HEK293 (cell line): ENCODE data around the gene FAM81A.

Experiments
- CTCF ChIA-PET: fragments of 350-600 bp; formaldehyde crosslinking; extraction: SDS; loops from one replicate; lab custom pipeline; 2021; ENCODE audit warnings: antibody characterized with exemption; lab: Yijun Ruan, JAX
- POLR2A ChIA-PET: fragments of 300-600 bp; formaldehyde crosslinking; extraction: SDS; loops from one replicate; lab custom pipeline; 2020; ENCODE audit warnings: antibody characterized with exemption, inconsistent platforms; lab: Yijun Ruan, JAX
- H3K27ac ChIP-seq: fragments of 200-500 bp; sonication (Bioruptor generic); 2 replicates; pipeline ENCODE4 v1.5.1; 2014; ENCODE audit warnings: low read depth, low read length, control low read depth, inconsistent platforms; ENCODE audit errors: extremely low read depth
- H3K36me3 ChIP-seq, 2 experiments: fragments of 200-500 bp in 1 of 2; sonication (Bioruptor generic) in 1 of 2; 1 replicate in 1 of 2; 2 replicates in 1 of 2; pipeline ENCODE4 v1.5.1; 2014 to 2017; ENCODE audit warnings: inconsistent platforms in 2 of 2, low read length in 2 of 2; ENCODE audit not compliant: control insufficient read depth in 2 of 2, insufficient read depth in 1 of 2
- H3K4me1 ChIP-seq: fragments of 200-500 bp; sonication (Bioruptor generic); 2 replicates; pipeline ENCODE4 v1.5.1; 2014; ENCODE audit warnings: mild to moderate bottlenecking, low read length, inconsistent platforms; ENCODE audit not compliant: control insufficient read depth, insufficient read depth
- H3K4me3 ChIP-seq: 2 replicates; pipeline ENCODE4 v1.5.1; 2011; ENCODE audit warnings: low read depth, mild to moderate bottlenecking, control low read depth, low read length, moderate library complexity
- H3K9me3 ChIP-seq: fragments of 200-500 bp; sonication (Bioruptor generic); 2 replicates; pipeline ENCODE4 v1.5.1; 2014; ENCODE audit warnings: low read depth, low read length, inconsistent platforms; ENCODE audit not compliant: control insufficient read depth, insufficient read depth
- KLF16 ChIP-seq: fragments of 450-650 bp; formaldehyde crosslinking; IDR thresholded peaks from 2 replicates; pipeline ENCODE4 v1.5.1; 2017; ENCODE audit warnings: missing biosample characterization, missing genetic modification characterization
- SCRT1 ChIP-seq: fragments of 450-650 bp; formaldehyde crosslinking; IDR thresholded peaks from 2 replicates; pipeline ENCODE4 v1.5.1; 2016; ENCODE audit warnings: missing biosample characterization, missing genetic modification characterization, borderline replicate concordance
- SP3 ChIP-seq: fragments of 450-650 bp; formaldehyde crosslinking; IDR thresholded peaks from 2 replicates; pipeline ENCODE4 v1.5.1; 2016; ENCODE audit warnings: missing biosample characterization, missing genetic modification characterization
- ZNF121 ChIP-seq: fragments of 450-650 bp; formaldehyde crosslinking; IDR thresholded peaks from 2 replicates; pipeline ENCODE4 v1.5.1; 2016; ENCODE audit warnings: missing biosample characterization, missing genetic modification characterization
- ZNF157 ChIP-seq: fragments of 450-650 bp; formaldehyde crosslinking; IDR thresholded peaks from 2 replicates; pipeline ENCODE4 v1.5.1; 2016; ENCODE audit warnings: missing biosample characterization, missing genetic modification characterization
- ZNF292 ChIP-seq: fragments of 450-650 bp; formaldehyde crosslinking; IDR thresholded peaks from 2 replicates; pipeline ENCODE4 v1.5.1; 2016; ENCODE audit warnings: low read depth, missing biosample characterization, missing genetic modification characterization, borderline replicate concordance
- ZNF311 ChIP-seq: fragments of 450-650 bp; formaldehyde crosslinking; IDR thresholded peaks from 2 replicates; pipeline ENCODE4 v1.5.1; 2017; ENCODE audit warnings: missing biosample characterization, missing genetic modification characterization, borderline replicate concordance
- ZNF394 ChIP-seq: fragments of 450-650 bp; formaldehyde crosslinking; IDR thresholded peaks from 2 replicates; pipeline ENCODE4 v1.5.1; 2016; ENCODE audit warnings: missing biosample characterization, missing genetic modification characterization, mild to moderate bottlenecking, moderate library complexity, borderline replicate concordance
- ZNF426 ChIP-seq: fragments of 450-650 bp; formaldehyde crosslinking; IDR thresholded peaks from 2 replicates; pipeline ENCODE4 v1.5.1; 2017; ENCODE audit warnings: missing biosample characterization, missing genetic modification characterization, mild to moderate bottlenecking, inconsistent platforms, moderate library complexity
- ZNF530 ChIP-seq: fragments of 450-650 bp; formaldehyde crosslinking; IDR thresholded peaks from 2 replicates; pipeline ENCODE4 v1.5.1; 2016; ENCODE audit warnings: low read depth, missing biosample characterization, missing genetic modification characterization
- ZNF596 ChIP-seq: fragments of 450-650 bp; IDR thresholded peaks from 2 replicates; pipeline ENCODE4 v1.5.0; 2018; ENCODE audit warnings: missing biosample characterization, mild to moderate bottlenecking, missing genetic modification characterization, moderate library complexity
- ZNF600 ChIP-seq: fragments of 450-650 bp; formaldehyde crosslinking; IDR thresholded peaks from 2 replicates; pipeline ENCODE4 v1.5.1; 2016; ENCODE audit warnings: missing biosample characterization, missing genetic modification characterization
- ZNF610 ChIP-seq: fragments of 450-650 bp; formaldehyde crosslinking; IDR thresholded peaks from 2 replicates; pipeline ENCODE4 v1.5.1; 2016; ENCODE audit warnings: missing biosample characterization, missing genetic modification characterization, borderline replicate concordance
- ZNF623 ChIP-seq: fragments of 450-650 bp; formaldehyde crosslinking; IDR thresholded peaks from 2 replicates; pipeline ENCODE4 v1.5.1; 2016; ENCODE audit warnings: missing biosample characterization, missing genetic modification characterization
- ZNF843 ChIP-seq: fragments of 450-650 bp; formaldehyde crosslinking; IDR thresholded peaks from 2 replicates; pipeline ENCODE4 v1.5.1; 2016; ENCODE audit warnings: missing biosample characterization, missing genetic modification characterization
- TF ChIP-seq, protein P1 (sequence below): fragments of 450-650 bp; formaldehyde crosslinking; IDR thresholded peaks from 2 replicates; pipeline ENCODE4 v1.5.1; 2017; ENCODE audit warnings: missing biosample characterization, missing genetic modification characterization
- TF ChIP-seq, protein P2 (sequence below): fragments of 450-650 bp; formaldehyde crosslinking; IDR thresholded peaks from 2 replicates; pipeline ENCODE4 v1.5.1; 2016; ENCODE audit warnings: missing biosample characterization, missing genetic modification characterization
- TF ChIP-seq, protein P3 (sequence below): fragments of 450-650 bp; formaldehyde crosslinking; IDR thresholded peaks from 2 replicates; pipeline ENCODE4 v1.5.1; 2017; ENCODE audit warnings: missing biosample characterization, missing genetic modification characterization
- TF ChIP-seq, protein P4 (sequence below): fragments of 450-650 bp; formaldehyde crosslinking; IDR thresholded peaks from 2 replicates; pipeline ENCODE4 v1.5.1; 2016; ENCODE audit warnings: missing biosample characterization, missing genetic modification characterization
- TF ChIP-seq, protein P5 (sequence below): fragments of 450-650 bp; formaldehyde crosslinking; IDR thresholded peaks from 2 replicates; pipeline ENCODE4 v1.5.1; 2016; ENCODE audit warnings: missing biosample characterization, missing genetic modification characterization

Gene FAM81A

DNA sequence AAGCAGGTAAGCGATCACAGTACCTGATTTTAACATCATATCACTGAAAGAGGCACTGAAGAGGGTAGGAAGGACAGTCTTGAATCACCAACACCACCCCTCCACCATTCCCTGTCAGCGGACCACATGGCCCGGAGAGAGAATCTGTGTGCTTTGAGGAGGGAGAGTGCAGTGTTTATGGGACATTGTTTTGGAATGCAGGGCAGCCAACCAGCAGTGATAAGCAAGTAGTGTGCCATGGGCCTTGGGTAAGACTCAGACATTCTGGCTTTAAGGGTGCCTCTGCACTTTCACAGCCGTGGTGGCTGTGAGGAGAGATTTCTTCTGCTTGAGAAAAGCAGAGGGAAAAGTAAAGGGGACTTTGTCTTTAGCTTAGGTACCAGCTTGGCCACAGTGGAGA is 46.4 kb downstream of the FAM81A start:
- Histone ChIP-seq H3K4me1 (no peaks in the 10 kb centered on the region), H3K36me3 (no peaks in the 10 kb centered on the region), H3K27ac (no peak overlapping the region), H3K9me3 (no peaks in the 10 kb centered on the region), H3K4me3 (no peak overlapping the region)
- TF ChIP-seq, protein P1, sequence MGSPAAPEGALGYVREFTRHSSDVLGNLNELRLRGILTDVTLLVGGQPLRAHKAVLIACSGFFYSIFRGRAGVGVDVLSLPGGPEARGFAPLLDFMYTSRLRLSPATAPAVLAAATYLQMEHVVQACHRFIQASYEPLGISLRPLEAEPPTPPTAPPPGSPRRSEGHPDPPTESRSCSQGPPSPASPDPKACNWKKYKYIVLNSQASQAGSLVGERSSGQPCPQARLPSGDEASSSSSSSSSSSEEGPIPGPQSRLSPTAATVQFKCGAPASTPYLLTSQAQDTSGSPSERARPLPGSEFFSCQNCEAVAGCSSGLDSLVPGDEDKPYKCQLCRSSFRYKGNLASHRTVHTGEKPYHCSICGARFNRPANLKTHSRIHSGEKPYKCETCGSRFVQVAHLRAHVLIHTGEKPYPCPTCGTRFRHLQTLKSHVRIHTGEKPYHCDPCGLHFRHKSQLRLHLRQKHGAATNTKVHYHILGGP (tag by site-specific recombination), result no peak
- TF ChIP-seq ZNF121 (no peak), ZNF394 (tag by site-specific recombination) (no peak), ZNF530 (tag by site-specific recombination) (no peak), ZNF311 (no peak), SP3 (tag by site-specific recombination) (no peak), KLF16 (tag by site-specific recombination) (no peak), ZNF623 (tag by site-specific recombination) (no peak), ZNF600 (tag by site-specific recombination) (no peak), ZNF610 (tag by site-specific recombination) (no peak), ZNF157 (tag by site-specific recombination) (no peak), ZNF292 (tag by site-specific recombination) (no peak), SCRT1 (tag by site-specific recombination) (no peak), ZNF596 (tag by site-specific recombination) (no peak), ZNF426 (no peak), ZNF843 (tag by site-specific recombination) (no peak)
- TF ChIP-seq, protein P2, sequence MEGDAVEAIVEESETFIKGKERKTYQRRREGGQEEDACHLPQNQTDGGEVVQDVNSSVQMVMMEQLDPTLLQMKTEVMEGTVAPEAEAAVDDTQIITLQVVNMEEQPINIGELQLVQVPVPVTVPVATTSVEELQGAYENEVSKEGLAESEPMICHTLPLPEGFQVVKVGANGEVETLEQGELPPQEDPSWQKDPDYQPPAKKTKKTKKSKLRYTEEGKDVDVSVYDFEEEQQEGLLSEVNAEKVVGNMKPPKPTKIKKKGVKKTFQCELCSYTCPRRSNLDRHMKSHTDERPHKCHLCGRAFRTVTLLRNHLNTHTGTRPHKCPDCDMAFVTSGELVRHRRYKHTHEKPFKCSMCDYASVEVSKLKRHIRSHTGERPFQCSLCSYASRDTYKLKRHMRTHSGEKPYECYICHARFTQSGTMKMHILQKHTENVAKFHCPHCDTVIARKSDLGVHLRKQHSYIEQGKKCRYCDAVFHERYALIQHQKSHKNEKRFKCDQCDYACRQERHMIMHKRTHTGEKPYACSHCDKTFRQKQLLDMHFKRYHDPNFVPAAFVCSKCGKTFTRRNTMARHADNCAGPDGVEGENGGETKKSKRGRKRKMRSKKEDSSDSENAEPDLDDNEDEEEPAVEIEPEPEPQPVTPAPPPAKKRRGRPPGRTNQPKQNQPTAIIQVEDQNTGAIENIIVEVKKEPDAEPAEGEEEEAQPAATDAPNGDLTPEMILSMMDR, result no peak
- TF ChIP-seq, protein P3, sequence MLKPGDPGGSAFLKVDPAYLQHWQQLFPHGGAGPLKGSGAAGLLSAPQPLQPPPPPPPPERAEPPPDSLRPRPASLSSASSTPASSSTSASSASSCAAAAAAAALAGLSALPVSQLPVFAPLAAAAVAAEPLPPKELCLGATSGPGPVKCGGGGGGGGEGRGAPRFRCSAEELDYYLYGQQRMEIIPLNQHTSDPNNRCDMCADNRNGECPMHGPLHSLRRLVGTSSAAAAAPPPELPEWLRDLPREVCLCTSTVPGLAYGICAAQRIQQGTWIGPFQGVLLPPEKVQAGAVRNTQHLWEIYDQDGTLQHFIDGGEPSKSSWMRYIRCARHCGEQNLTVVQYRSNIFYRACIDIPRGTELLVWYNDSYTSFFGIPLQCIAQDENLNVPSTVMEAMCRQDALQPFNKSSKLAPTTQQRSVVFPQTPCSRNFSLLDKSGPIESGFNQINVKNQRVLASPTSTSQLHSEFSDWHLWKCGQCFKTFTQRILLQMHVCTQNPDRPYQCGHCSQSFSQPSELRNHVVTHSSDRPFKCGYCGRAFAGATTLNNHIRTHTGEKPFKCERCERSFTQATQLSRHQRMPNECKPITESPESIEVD (tag by site-specific recombination), result no peak
- TF ChIP-seq, protein P4, sequence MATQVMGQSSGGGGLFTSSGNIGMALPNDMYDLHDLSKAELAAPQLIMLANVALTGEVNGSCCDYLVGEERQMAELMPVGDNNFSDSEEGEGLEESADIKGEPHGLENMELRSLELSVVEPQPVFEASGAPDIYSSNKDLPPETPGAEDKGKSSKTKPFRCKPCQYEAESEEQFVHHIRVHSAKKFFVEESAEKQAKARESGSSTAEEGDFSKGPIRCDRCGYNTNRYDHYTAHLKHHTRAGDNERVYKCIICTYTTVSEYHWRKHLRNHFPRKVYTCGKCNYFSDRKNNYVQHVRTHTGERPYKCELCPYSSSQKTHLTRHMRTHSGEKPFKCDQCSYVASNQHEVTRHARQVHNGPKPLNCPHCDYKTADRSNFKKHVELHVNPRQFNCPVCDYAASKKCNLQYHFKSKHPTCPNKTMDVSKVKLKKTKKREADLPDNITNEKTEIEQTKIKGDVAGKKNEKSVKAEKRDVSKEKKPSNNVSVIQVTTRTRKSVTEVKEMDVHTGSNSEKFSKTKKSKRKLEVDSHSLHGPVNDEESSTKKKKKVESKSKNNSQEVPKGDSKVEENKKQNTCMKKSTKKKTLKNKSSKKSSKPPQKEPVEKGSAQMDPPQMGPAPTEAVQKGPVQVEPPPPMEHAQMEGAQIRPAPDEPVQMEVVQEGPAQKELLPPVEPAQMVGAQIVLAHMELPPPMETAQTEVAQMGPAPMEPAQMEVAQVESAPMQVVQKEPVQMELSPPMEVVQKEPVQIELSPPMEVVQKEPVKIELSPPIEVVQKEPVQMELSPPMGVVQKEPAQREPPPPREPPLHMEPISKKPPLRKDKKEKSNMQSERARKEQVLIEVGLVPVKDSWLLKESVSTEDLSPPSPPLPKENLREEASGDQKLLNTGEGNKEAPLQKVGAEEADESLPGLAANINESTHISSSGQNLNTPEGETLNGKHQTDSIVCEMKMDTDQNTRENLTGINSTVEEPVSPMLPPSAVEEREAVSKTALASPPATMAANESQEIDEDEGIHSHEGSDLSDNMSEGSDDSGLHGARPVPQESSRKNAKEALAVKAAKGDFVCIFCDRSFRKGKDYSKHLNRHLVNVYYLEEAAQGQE (tag by site-specific recombination), result no peak
- TF ChIP-seq, protein P5, sequence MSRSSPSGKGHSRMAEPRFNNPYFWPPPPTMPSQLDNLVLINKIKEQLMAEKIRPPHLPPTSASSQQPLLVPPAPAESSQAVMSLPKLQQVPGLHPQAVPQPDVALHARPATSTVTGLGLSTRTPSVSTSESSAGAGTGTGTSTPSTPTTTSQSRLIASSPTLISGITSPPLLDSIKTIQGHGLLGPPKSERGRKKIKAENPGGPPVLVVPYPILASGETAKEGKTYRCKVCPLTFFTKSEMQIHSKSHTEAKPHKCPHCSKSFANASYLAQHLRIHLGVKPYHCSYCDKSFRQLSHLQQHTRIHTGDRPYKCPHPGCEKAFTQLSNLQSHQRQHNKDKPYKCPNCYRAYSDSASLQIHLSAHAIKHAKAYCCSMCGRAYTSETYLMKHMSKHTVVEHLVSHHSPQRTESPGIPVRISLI (tag by site-specific recombination), result no peak
- POLR2A ChIA-PET, result no interaction called here
- CTCF ChIA-PET, result no interaction called here
